ENCODE measurements around the gene TAF3. TPM values are rescaled to one million over a fixed set of nuclear protein-coding genes. Genes with fewer than 3 reads are reported as not detected.

The TAF3 gene
- total and polyA plus RNA-seq, 8 donors = 7.0 to 10.4 (median 9.2) TPM

- Histone ChIP-seq H3K36me3 (peaks cover 0 to 6% of the 10 kb centered on the region in 2 donors), H3K4me1 (peaks cover 17 to 76% of the 10 kb centered on the region in 2 donors), H3K9me3 (no peaks in the 10 kb centered on the region), H3K27ac (no peak overlapping the region), H3K27me3 (no peaks in the 10 kb centered on the region), H3K4me3 (peak overlapping the region; percentile 97 to 99)
- ATAC-seq (no peak), DNase-seq (peak in 1 of 4 donors; percentile 5)
- intact Hi-C loops (cut with DNase I) = no loop called here
- TF ChIP-seq, protein P1, sequence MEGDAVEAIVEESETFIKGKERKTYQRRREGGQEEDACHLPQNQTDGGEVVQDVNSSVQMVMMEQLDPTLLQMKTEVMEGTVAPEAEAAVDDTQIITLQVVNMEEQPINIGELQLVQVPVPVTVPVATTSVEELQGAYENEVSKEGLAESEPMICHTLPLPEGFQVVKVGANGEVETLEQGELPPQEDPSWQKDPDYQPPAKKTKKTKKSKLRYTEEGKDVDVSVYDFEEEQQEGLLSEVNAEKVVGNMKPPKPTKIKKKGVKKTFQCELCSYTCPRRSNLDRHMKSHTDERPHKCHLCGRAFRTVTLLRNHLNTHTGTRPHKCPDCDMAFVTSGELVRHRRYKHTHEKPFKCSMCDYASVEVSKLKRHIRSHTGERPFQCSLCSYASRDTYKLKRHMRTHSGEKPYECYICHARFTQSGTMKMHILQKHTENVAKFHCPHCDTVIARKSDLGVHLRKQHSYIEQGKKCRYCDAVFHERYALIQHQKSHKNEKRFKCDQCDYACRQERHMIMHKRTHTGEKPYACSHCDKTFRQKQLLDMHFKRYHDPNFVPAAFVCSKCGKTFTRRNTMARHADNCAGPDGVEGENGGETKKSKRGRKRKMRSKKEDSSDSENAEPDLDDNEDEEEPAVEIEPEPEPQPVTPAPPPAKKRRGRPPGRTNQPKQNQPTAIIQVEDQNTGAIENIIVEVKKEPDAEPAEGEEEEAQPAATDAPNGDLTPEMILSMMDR (IDR thresholded peaks at IDR 0.05) = no peak
Observed at GRCh38 chr10:7789390-7789789, 28.9 kb upstream of the TAF3 start.

DNA sequence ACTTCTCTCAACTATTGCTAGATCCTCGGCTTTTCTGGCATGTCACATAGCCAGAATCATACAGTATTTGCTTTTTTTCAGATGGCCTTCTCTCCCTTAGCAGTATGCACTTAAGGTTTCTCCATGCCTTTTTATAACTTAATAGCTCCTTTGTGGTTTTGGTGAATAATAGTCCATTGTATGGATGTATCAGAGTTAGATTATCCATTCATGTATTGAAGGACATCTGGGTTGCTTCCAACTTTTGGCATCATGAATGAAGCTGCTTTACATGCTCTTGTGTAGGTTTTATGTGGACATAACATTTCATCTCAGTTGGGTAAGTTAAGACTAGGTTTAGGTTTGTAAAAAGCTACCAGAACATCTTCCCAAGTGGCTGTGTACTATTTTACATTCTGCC is 25.8 kb upstream of the TAF3 start:
- H3K27me3 ChIP-seq = no peaks in the 10 kb centered on the region
- no peaks in the 10 kb centered on the region for H3K9me3 ChIP-seq
- peaks cover 0 to 16% of the 10 kb centered on the region in 2 donors for H3K36me3 ChIP-seq
- TF ChIP-seq, protein P1 (IDR thresholded peaks at IDR 0.05) = no peak
- DNase-seq = no peak
- no peak overlapping the region for H3K27ac ChIP-seq
- intact Hi-C loops (cut with DNase I) = no loop called here
- H3K4me1 ChIP-seq = peaks cover 13 to 64% of the 10 kb centered on the region in 2 donors
- no peak for ATAC-seq
- no peak overlapping the region for H3K4me3 ChIP-seq

GRCh38 chr10:7794251-7795026 is 23.9 kb upstream of the TAF3 start:
- Histone ChIP-seq H3K27me3 (no peaks in the 10 kb centered on the region), H3K27ac (no peak overlapping the region), H3K36me3 (peaks cover 0 to 35% of the 10 kb centered on the region in 2 donors), H3K4me1 (peaks cover 7 to 55% of the 10 kb centered on the region in 2 donors), H3K9me3 (no peaks in the 10 kb centered on the region), H3K4me3 (no peak overlapping the region)
- DNase-seq (no peak), ATAC-seq (no peak)
- intact Hi-C loops (cut with DNase I) = no loop called here
- TF ChIP-seq, protein P1 (IDR thresholded peaks at IDR 0.05) = no peak

- Histone ChIP-seq H3K4me3 (no peak overlapping the region), H3K27ac (no peak overlapping the region), H3K36me3 (peaks cover 0 to 47% of the 10 kb centered on the region in 2 donors), H3K27me3 (no peaks in the 10 kb centered on the region), H3K4me1 (peaks cover 3 to 43% of the 10 kb centered on the region in 2 donors), H3K9me3 (no peaks in the 10 kb centered on the region)
- intact Hi-C loops (cut with DNase I) = no loop called here
- DNase-seq (peak in 1 of 4 donors; percentile 32), ATAC-seq (peak; percentile 92)
- TF ChIP-seq, protein P1 (IDR thresholded peaks at IDR 0.05) = no peak
Observed at GRCh38 chr10:7795605-7796004, 22.7 kb upstream of the TAF3 start.

GRCh38 chr10:7797582-7797981 is 20.7 kb upstream of the TAF3 start:
- no peaks in the 10 kb centered on the region for H3K27me3 ChIP-seq
- ATAC-seq (peak; percentile 71), DNase-seq (peak in 1 of 4 donors; percentile 43)
- TF ChIP-seq, protein P1 (IDR thresholded peaks at IDR 0.05) = no peak
- peaks cover 3 to 25% of the 10 kb centered on the region in 2 donors for H3K4me1 ChIP-seq
- peaks cover 0 to 60% of the 10 kb centered on the region in 2 donors for H3K36me3 ChIP-seq
- no peak overlapping the region for H3K27ac ChIP-seq
- intact Hi-C loops (cut with DNase I) = no loop called here
- H3K9me3 ChIP-seq = no peaks in the 10 kb centered on the region
- H3K4me3 ChIP-seq = no peak overlapping the region

Data from left lung (tissue), 10 donors.